ENCODE results near the gene ROPN1.
"Not testable (repeated sequence)": the region's sequence is repeated elsewhere in the genome, so short reads cannot be mapped to it uniquely, and the experiment has no call there.

ROPN1 gene

GRCh38 chr3:123991730-123992588 lies at the start of gene ROPN1:
ROPN1 (minus strand) TSS chr3:123992124; CDS start chr3:123980481, 11,643 bp downstream.
- DNase-seq: not testable (repeated sequence)

- no peak for DNase-seq
Observed at GRCh38 chr3:124041553-124041952, 49.6 kb upstream of the ROPN1 start.

GRCh38 chr3:124037326-124037725 lies 45.4 kb upstream of the ROPN1 start:
- DNase-seq: no peak

GRCh38 chr3:124036214-124036613 lies 44.3 kb upstream of the ROPN1 start:
- not testable (repeated sequence) for DNase-seq

GRCh38 chr3:124035463-124036121 lies 43.7 kb upstream of the ROPN1 start:
- DNase-seq: no peak

GRCh38 chr3:124034844-124035152 lies 42.9 kb upstream of the ROPN1 start:
- DNase-seq: no peak

DNA sequence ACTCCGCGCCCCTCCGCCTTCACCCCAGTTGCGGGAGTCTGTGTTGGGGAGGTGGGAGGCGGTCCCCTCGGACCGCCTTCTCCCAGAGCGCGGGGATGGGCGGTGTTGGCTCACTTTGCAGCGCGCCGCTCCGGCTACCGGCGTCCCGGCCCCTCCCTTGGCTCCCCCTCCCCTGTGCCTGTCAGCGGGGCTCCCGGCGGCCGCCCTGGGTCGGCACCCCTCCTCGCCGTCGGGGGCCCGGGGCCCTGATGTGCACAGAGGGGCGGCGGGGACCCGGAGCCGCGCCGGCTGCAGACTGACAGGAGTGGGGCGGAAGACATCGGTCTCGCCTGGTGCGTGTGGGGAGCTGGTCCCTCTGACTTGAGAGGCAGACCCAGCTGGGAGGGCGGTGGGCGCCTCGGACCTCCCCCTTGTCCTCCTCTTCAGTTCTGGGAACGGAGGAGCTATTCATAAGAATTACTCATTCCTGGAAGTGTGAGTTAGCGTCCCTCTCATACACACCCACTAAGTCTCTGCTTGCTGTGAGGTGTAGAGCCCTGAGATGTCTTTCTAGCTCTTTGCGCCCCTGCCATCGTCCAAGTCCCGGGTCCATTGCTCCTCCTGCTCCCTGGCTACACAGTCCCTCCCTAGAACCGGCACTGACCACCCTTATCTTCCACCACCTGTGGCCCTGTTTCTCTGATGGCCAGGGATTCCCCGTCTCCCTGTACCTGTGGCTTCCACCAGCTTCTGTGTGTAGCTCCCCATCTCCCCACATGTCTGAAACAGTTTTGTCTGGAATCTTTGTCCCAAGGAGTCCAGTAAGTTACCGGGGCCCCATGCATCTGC lies 42.3 kb upstream of the ROPN1 start:
- peak; percentile 63 for DNase-seq

- DNase-seq: peak; percentile 72
Observed at GRCh38 chr3:124033360-124034015, 41.6 kb upstream of the ROPN1 start, which contains the start of gene KALRN. KALRN (plus strand) TSS chr3:124033369.

DNA sequence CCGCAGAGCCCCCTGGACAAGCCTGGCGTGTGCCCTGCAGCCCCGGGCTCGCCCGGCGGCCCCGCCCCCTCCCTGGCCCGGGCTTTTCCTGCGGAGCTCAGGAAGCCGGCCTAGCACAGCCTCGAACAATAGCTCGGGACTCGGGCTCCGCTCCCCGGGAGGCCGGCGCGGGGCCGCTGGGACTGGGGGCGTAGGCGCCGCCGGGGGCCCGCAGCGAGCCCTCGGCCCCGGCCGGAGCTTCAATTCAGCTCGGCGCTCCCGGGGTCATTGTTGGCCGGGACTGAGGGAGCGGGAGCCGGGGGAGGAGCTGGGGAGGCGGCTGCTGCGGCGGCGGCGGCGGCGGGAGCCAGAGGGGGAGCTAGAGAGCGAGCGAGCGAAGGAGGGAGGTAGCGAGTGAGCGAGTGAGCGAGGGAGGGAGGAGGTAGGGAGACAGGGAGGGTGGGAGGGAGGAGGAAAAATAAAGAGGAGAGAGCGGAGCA lies 41.0 kb upstream of the ROPN1 start:
- peak; percentile 98 for DNase-seq

GRCh38 chr3:124032311-124032880 lies 40.5 kb upstream of the ROPN1 start:
- DNase-seq: peak; percentile 92

DNA sequence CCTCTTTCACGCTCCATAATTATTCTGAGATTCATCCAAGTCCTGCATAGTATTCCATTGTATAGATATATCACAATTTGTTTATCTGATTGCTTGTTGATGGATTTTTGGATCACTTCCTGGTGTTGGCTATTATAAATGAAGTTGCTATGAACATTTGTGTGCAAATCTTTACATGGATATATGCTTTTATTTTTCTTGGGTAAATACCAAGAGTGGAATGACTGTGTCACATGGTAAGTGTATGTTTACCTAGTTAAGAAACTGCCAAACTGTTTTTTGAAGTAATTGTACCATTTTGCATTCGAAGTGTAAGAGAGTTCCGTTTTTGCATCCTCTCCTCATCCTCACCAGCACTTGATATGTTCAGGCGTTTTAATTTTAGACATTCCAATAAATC lies 34.6 kb upstream of the ROPN1 start:
- DNase-seq: no peak

- DNase-seq: not testable (repeated sequence)
Observed at GRCh38 chr3:124023531-124023930, 31.6 kb upstream of the ROPN1 start.

GRCh38 chr3:124019291-124019690 lies 27.4 kb upstream of the ROPN1 start:
- no peak for DNase-seq

- DNase-seq: not testable (repeated sequence)
Observed at GRCh38 chr3:124017502-124017901, 25.6 kb upstream of the ROPN1 start.

GRCh38 chr3:124016483-124016882 lies 24.6 kb upstream of the ROPN1 start:
- DNase-seq: peak; percentile 77

DNA sequence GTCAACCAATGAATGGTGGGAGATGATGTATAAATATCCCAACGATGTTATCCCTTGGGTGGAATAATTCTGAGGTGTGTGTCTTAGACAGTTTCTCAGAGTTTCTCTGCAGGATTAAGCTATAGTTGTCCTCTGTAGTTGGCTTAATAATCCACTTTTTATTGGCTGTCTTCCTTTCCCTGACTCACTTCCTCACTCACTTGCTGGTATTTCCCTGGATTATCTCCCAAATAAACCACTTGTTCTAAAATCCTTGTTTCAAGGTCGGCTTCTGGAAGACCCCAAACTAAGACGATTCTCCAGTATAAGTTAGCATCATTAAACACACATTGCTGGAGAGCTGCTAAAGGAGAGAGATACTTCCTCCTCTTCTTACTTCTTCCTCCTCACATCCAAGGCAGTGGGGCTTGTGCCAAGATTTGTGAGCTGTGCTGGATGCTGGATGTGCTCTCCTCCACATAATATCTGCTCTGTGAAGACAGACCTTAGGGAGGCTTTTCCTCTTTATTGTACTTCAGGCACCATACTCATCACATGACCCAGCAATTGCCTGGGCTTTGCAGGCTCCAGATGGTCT lies 22.5 kb upstream of the ROPN1 start:
- no peak for DNase-seq

- not testable (repeated sequence) for DNase-seq
Observed at GRCh38 chr3:124008321-124008720, 16.4 kb upstream of the ROPN1 start.

DNA sequence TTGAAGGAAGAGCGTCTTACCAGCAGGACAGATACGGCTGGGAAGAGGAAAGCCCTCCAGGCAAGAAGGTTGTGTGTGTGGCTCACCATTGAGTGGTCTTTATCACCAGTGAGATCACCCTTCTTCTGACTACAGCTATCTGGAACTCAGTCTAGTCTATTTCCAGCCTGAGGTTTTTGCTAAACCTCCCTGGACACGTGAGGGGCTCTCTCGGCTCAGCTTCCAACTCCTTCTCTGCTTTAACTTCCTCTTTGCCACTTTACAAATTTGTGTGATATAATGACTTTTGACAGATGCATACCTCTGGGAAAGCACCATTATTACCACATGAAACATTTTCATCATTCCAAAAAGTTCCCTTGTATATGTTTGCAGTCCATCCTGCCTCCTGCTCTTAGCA lies 15.3 kb upstream of the ROPN1 start:
- DNase-seq: peak; percentile 54

GRCh38 chr3:124002405-124003079 lies 10.6 kb upstream of the ROPN1 start:
- not testable (repeated sequence) for DNase-seq

DNA sequence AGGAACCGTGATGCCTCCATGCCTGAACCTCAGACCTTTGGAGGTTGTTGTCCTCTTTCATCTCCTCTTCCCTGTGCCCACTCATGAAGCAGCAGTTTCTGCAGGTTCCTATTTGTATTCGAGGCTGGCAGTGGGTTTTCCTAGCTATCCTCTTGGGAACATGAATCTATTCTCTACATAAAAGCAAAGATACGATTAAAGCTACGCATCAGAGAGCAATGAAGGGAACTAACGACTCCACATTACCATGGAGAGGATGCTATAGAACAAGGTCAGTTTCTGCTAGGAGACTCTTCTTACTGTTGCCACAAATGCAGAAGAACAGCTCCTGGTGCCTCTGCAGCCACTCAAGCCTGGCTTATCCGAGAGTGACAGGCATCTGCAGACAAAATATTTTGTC lies 9.4 kb upstream of the ROPN1 start:
- peak; percentile 40 for DNase-seq

GRCh38 chr3:123997543-123997942 lies 5.6 kb upstream of the ROPN1 start:
- DNase-seq: no peak

Measured in eye (tissue), 1 donor.